ENCODE results near the gene CCDC85C.
A peak's percentile ranks its signal among the peaks of the same experiment; 100 is the strongest.

CCDC85C gene

DNA sequence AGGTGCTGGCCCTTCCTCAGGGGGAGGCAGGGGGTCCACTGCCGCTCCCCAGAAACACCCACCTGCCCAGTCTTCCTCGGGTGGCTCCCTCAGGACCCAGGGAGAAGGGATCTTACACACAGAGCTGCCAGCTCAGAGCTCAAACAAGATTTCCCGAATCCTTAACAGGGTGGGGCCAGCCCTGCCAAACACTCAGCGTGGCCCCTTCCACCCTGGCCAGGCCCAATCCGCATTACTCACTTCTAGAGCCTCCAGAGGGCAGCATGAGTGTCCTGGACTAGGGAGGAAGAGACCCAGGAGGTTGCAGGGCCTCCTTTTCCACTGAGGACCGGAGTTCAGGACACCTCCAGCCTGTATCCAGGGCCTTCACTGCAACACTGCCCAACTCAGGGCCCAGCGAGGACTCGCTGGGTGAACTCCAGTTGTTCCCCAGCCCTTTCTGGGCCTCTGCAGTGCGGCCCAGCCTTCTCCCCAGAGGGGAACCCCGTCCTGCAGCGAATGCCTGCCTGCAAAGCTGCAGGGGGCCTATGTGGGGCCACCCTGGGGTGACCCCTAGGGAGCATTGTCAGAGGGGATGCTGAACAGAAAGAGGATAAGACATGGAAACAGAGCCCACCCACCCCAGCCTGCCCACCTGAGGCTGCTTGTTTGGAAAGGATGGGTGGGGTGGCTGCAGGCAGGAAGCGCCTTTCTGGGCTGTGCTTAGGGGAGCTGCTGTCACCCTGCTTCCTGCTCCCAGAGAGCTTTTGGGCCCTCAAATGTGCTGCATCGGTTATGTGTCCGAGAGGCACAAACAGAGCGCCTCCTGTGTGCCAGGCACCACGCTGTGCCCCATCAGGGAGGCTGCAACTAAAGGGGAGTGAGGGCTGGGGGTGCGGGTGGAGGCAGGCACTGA lies 79.0 kb downstream of the CCDC85C start:
- TF ChIP-seq CTCF (IDR thresholded peaks at IDR 0.05) (peak; percentile 23; the same call in 1 of the 2 replicates), ZFX (IDR thresholded peaks at IDR 0.05; ENCODE audit: borderline replicate concordance) (no peak)
- H3K27ac ChIP-seq: no peak overlapping the region

GRCh38 chr14:99524091-99524661 lies 79.8 kb downstream of the CCDC85C start:
- TF ChIP-seq CTCF (IDR thresholded peaks at IDR 0.05): no peak
- TF ChIP-seq ZFX (IDR thresholded peaks at IDR 0.05; ENCODE audit: borderline replicate concordance): no peak
- no peak overlapping the region for H3K27ac ChIP-seq

- TF ChIP-seq CTCF (IDR thresholded peaks at IDR 0.05): no peak
- no peak for TF ChIP-seq ZFX (IDR thresholded peaks at IDR 0.05; ENCODE audit: borderline replicate concordance)
- H3K27ac ChIP-seq: no peak overlapping the region
Observed at GRCh38 chr14:99523704-99524055, 80.3 kb downstream of the CCDC85C start.

GRCh38 chr14:99522934-99523703 lies 80.9 kb downstream of the CCDC85C start:
- no peak overlapping the region for H3K27ac ChIP-seq
- no peak for TF ChIP-seq CTCF (IDR thresholded peaks at IDR 0.05)

DNA sequence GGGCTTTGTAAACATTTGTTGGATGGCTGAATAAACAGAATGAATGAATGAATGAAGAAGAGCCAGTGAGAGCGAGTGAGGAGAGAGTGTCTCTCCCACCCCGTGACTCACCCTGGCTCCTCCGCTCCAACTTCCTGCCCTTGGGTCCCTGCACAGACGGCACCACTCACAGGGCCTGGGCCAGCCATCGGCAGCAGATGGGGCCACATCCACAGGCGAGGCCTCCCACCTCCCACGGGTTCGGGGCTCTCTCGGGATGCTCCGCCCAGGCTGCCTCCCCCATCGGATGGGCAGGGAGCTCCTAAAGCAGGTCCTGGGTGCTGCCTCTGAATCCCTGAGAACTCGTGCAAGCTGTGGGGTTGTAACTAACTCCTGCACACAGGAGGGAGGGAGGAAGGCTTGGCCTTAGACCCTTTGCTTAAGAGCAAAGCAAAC lies 81.5 kb downstream of the CCDC85C start:
- no peak for TF ChIP-seq ZFX (IDR thresholded peaks at IDR 0.05; ENCODE audit: borderline replicate concordance)
- TF ChIP-seq CTCF (IDR thresholded peaks at IDR 0.05): no peak
- H3K27ac ChIP-seq: no peak overlapping the region

- no peak for TF ChIP-seq ZFX (IDR thresholded peaks at IDR 0.05; ENCODE audit: borderline replicate concordance)
- TF ChIP-seq CTCF (IDR thresholded peaks at IDR 0.05): no peak
Observed at GRCh38 chr14:99522025-99522401, 82.0 kb downstream of the CCDC85C start.

More at GRCh38 chr14:99522025-99522401, 82.0 kb downstream of the CCDC85C start:
- no peak overlapping the region for H3K27ac ChIP-seq
